Coronary artery (tissue), 2 donors: ENCODE data around the gene HARS1.
"Not testable (repeated sequence)": the region's sequence is repeated elsewhere in the genome, so short reads cannot be mapped to it uniquely, and the experiment has no call there.

Experiments
- DNase-seq: peaks from one replicate; pipeline ENCODE4 v3.0.0-alpha.2; 2017; ENCODE audit warnings: low spot score
- H3K27ac ChIP-seq, 2 donors: fragments of 200-600 bp; sonication (generic); one replicate each; pipeline ENCODE4 v1.5.1; 2016 to 2019
- H3K4me3 ChIP-seq: fragments of 200-600 bp; sonication (generic); 2 replicates; pipeline ENCODE4 v1.5.1; 2016; ENCODE audit warnings: mild to moderate bottlenecking, moderate library complexity
- TF ChIP-seq, protein P1 (sequence below): fragments of 200-600 bp; sonication (generic); IDR thresholded peaks from one replicate; pipeline ENCODE4 v1.5.1; 2019; ENCODE audit warnings: antibody characterized with exemption

HARS1 gene

DNA sequence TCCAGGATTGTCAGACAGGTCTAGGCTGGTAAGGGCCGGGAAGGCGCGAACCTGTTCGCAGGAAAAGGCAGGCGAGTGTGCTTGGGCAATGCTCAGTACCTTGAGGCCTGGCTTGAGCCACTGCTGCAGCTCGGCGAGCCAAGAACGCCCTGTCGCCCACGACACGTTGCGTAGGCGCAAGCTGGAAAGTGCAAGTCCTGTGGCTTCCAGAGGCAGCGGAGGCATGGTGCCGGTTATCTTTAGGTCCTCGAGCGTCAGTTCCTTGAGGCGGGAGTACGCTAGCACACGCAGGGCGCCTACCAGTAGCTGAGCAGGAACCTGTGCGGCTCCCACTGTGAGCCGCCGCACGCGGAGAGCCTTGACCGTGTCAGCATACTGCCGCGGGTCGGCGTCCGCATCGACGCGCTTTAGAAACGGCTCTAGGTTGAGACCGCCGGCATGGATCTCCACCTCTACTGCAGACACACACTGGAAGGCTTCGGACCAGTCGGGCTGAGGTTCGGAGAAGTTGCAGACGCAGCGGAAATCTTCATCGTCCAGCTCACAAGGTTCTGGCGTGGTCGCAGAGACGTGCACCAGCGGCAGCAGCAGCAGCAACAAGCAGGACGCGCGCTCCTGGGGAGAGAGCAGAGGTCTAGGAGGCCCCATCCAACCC, 58.7 kb downstream of the HARS1 start:
- TF ChIP-seq, protein P1, sequence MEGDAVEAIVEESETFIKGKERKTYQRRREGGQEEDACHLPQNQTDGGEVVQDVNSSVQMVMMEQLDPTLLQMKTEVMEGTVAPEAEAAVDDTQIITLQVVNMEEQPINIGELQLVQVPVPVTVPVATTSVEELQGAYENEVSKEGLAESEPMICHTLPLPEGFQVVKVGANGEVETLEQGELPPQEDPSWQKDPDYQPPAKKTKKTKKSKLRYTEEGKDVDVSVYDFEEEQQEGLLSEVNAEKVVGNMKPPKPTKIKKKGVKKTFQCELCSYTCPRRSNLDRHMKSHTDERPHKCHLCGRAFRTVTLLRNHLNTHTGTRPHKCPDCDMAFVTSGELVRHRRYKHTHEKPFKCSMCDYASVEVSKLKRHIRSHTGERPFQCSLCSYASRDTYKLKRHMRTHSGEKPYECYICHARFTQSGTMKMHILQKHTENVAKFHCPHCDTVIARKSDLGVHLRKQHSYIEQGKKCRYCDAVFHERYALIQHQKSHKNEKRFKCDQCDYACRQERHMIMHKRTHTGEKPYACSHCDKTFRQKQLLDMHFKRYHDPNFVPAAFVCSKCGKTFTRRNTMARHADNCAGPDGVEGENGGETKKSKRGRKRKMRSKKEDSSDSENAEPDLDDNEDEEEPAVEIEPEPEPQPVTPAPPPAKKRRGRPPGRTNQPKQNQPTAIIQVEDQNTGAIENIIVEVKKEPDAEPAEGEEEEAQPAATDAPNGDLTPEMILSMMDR, result no peak
- Histone ChIP-seq H3K4me3 (peak overlapping the region; percentile 74), H3K27ac (peak overlapping the region; percentile 60 to 81)
- peak; percentile 82 for DNase-seq

DNA sequence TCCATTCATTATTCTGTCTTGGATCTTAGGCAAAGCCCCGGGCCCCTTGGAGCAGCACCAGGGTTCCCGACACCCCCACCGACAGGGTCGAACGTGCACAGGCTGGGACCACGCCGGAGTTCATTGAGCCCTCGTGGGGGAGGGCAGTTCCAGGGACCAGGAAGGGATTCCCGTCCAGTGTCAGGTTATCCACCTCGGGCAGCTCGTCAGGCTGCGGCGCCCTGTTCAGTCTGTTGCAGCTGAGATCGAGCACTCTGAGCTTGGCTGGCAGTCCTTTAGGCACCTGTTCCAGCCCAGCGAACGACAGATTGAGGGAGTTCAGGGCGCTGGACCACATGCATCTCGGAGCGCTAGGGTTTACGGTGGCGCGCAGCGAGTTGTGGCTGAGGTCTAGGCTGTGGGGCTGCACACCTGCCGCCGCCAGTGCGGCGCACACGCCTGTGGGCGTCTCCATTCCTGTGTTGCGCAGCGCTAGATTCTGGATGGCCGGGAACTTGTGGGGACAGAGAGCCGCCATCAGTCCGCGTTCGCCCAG, 59.3 kb downstream of the HARS1 start:
- Histone ChIP-seq H3K4me3 (peak overlapping the region; percentile 74), H3K27ac (peak overlapping the region; percentile 60 to 81)
- no peak for DNase-seq
- TF ChIP-seq, protein P1, result no peak

DNA sequence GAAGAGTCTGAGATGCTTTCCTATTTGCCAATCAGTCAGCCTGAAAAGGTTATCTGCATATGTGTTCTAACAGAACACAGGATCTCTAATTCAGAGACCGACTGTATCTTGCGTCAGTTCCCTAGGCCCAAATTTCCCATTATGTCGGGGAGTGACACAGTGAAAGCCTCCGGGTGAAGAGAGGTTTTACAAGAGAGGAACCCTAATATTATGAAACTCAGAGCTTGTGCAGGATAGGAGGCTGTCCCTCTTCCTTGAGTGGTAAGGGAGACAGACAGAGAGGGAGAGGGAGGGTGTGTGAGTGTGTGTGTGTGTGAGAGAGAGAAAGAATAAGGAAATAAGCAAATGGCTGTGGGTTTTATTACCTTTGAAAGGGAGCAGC, 60.1 kb downstream of the HARS1 start:
- TF ChIP-seq, protein P1, result no peak
- DNase-seq, result no peak
- Histone ChIP-seq H3K27ac (peak overlapping the region in 1 of 2 donors; percentile 81), H3K4me3 (peak overlapping the region; percentile 74)

DNA sequence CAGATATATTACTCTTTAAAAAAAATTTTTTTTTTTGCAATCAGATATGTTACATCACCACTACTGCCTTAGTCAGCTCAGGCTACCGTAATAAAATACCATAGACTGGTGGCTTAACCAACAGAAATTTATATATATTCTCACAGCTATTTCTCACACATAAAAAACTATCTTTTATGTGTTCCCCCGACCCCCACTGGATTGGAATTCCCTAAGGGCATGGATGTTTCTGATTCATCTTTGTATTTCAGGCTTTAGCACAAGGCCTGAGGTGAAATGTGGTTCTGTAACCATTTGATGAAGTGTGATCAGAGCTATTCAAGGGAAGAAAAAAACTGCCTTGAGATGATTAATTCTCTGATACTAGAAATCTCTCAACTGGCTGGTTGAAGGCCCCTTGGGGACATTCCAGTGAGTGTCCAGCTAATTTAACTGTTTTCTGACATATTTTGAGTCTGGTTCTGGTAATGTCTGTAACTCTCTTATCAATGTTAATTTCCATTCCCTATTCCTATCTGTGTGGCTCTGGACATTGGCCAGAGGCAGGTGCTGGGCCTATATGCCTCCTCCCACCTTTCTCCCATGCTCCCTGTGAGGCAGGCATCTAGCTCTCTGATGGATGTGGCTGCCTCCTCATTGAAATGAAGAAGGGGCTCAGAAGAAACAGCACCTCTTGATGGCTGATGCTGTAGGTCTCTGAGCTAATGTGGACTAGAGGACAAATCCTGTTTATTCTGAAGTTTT, 60.7 kb downstream of the HARS1 start:
- TF ChIP-seq, protein P1, result no peak
- H3K4me3 ChIP-seq, result peak overlapping the region; percentile 74
- no peak for DNase-seq
- H3K27ac ChIP-seq, result peak overlapping the region in 1 of 2 donors; percentile 81

DNA sequence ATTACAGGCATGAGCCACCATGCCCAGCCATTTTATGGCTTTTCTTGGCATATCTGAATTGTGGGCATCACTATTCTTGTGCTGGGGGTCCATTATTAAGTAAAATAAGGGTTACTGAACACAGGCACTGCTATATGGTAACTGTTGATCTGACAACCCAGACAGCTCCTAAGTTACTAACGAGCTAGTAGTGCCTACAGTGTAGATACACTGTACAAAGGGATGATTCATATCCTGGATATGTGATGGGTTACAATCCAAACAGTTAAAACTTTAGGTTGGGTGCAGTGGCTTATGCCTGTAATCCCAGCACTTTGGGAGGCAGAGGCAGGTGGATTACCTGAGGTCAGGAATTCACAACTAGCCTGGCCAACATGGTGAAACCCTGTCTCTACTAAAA, 62.5 kb downstream of the HARS1 start:
- no peak for DNase-seq
- no peak overlapping the region for H3K4me3 ChIP-seq
- no peak overlapping the region for H3K27ac ChIP-seq
- TF ChIP-seq, protein P1, result no peak

DNA sequence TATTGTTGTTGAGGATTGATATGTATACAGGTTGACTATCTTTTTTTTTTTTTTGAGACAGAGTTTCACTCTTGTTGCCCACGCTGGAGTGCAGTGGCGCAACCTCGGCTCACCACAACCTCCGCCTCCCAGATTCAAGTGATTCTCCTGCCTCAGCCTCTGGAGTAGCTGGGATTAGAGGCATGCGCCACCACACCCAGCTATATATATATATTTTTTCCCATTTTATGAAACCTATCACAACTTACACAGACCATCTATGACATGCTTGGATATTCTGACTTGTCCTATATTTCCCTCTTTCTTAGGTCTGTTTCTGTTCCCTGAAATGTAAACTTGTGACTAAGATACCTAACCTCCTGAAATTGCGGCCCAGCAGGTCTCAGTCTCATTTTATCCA, 63.2 kb downstream of the HARS1 start:
- TF ChIP-seq, protein P1, result no peak
- Histone ChIP-seq H3K27ac (no peak overlapping the region), H3K4me3 (no peak overlapping the region)
- DNase-seq, result no peak

DNA sequence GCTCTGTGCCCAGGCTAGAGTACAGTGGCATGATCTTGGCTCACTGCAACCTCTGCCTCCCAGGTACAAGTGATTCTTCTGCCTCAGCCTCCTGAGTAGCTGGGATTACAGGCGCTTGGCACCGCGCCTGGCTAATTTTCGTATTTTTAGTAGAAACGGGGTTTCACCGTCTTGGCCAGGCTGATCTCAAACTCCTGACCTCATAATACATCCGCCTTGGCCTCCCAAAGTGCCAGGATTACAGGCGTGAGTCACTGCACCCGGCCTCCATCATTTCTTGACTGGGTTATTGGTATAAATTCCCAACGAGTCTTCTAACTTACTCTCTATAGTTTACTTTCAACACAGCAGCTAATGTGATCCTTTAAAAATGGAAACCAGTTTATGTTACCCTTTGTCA, 66.3 kb downstream of the HARS1 start:
- not testable (repeated sequence) for DNase-seq, H3K4me3 ChIP-seq, H3K27ac ChIP-seq
